Activated CD4-positive, alpha-beta T cell treated with anti-CD3 and anti-CD28 coated beads for 36 hours (primary cell): ENCODE results near the gene SHISA8. TPM values are rescaled to one million over a fixed set of nuclear protein-coding genes. Genes with fewer than 3 reads are reported as not detected.
A peak's percentile ranks its signal among the peaks of the same experiment; 100 is the strongest.

Experiments
- ATAC-seq: fragments of 200-7000 bp; cut with Tn5 transposase; one replicate; pipeline ENCODE4 v1.10.0; 2021; ENCODE audit warnings: mild to moderate bottlenecking, moderate library complexity
- CTCF ChIA-PET: fragments of 350-600 bp; sonication (Branson Sonifier 250); formaldehyde crosslinking; loops from one replicate; lab custom pipeline; 2021; ENCODE audit warnings: antibody characterized with exemption; lab: Charles Lee
- POLR2A ChIA-PET: fragments of 350-600 bp; sonication (Branson Sonifier 250); formaldehyde crosslinking; loops from one replicate; lab custom pipeline; 2021; ENCODE audit warnings: antibody characterized with exemption, inconsistent platforms; lab: Charles Lee
- DNase-seq: peaks from one replicate; pipeline ENCODE4 v3.0.0-alpha.2; 2020
- H3K27ac Mint-ChIP-seq: one replicate; pipeline ENCODE4 v1.8.0; 2021; ENCODE audit warnings: mixed read lengths
- H3K27me3 Mint-ChIP-seq: one replicate; pipeline ENCODE4 v1.8.0; 2021; ENCODE audit warnings: mixed read lengths
- H3K36me3 Mint-ChIP-seq: one replicate; pipeline ENCODE4 v1.8.0; 2021; ENCODE audit warnings: low read depth, mixed read lengths
- H3K4me1 Mint-ChIP-seq: one replicate; pipeline ENCODE4 v1.8.0; 2021; ENCODE audit warnings: mixed read lengths
- H3K4me3 Mint-ChIP-seq: one replicate; pipeline ENCODE4 v1.8.0; 2021; ENCODE audit warnings: mild to moderate bottlenecking, moderate library complexity, mixed read lengths
- H3K9me3 Mint-ChIP-seq: one replicate; pipeline ENCODE4 v1.8.0; 2021; ENCODE audit warnings: low read depth, mixed read lengths
- intact Hi-C, 2 experiments: fragments of 100-400 bp; cut with DNase I in 1 of 2; cut with micrococcal nuclease in 1 of 2; formaldehyde crosslinking; loops; one replicate each; pipeline versions ENCODE4 v1.14.2 to v1.15.1; 2022 to 2024; cut with DNase I, micrococcal nuclease
- total RNA-seq, 2 experiments: library from RNA; stranded (reverse); gene quantifications; one replicate each; pipeline ENCODE4 v1.2.3, GENCODE V29; 2021

SHISA8 gene
- total RNA-seq, 2 experiments from 2014 or later: 1.4 to 1.9 TPM

DNA sequence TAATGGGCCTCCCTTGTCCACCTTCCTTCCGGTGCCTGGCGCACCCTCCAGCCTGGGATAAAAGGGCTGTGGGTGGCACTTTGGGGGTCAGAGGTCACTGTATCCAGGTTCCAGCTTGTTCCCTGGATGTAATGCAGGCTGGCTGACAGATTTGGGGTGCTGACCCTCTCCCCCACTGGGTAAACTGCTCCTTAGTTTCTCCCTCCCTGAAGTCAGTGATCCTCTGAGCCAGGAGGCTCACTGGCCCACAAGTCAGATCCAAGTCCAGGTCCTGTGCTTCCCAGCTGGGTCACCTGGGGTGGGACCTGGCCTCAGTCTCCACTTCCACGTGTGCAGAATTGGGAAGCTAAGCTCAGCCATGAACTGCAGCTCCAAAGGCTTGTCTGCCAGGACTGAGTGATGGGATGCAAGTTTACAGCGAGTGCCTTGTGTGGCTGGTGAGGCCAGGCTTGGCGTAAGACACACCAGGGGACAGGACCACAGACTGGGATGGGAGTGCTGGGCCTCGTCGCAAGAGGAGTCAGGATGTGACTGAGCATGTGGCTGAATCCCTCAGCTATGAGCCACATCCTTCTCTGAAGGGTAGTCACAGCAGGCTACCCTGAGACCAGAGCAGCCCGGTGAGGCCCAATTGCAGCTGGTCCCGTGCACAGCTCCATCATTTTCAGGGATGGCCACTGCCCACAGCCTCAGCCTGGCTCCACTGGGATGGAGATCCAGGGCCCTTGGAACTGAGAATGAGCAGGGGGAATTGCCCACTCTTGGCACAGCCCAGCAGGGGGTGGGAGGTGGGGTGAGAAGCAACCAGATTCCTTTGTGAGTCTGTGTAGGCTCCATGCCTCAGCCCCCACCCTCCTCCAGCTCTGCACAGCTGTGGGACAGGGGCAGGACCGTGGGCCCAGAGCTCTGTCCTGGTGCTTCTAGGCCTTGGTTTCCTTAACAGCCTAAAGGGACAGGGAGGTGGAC, 7.2 kb downstream of the SHISA8 start:
- ChIA-PET CTCF (interaction anchor here (0.6 to 2.2 kb wide), 4 partner anchors 18 to 210 kb away, joined by 3 to 8 read pairs (median 5); no protein-coding TSS in a partner anchor), POLR2A (interaction anchor here (0.5 to 2.0 kb wide), 4 partner anchors 18 to 185 kb away, joined by 3 to 7 read pairs (median 6); no protein-coding TSS in a partner anchor)
- peaks cover 18% of the 10 kb centered on the region for H3K27me3 Mint-ChIP-seq
- H3K27ac Mint-ChIP-seq: peak overlapping the region; percentile 2
- H3K36me3 Mint-ChIP-seq: peaks cover 15% of the 10 kb centered on the region
- H3K4me3 Mint-ChIP-seq: no peak overlapping the region
- H3K4me1 Mint-ChIP-seq: peaks cover 25% of the 10 kb centered on the region
- peak; percentile 16 for ATAC-seq
- intact Hi-C loops: no loop called here
- no peaks in the 10 kb centered on the region for H3K9me3 Mint-ChIP-seq
- DNase-seq: no peak

DNA sequence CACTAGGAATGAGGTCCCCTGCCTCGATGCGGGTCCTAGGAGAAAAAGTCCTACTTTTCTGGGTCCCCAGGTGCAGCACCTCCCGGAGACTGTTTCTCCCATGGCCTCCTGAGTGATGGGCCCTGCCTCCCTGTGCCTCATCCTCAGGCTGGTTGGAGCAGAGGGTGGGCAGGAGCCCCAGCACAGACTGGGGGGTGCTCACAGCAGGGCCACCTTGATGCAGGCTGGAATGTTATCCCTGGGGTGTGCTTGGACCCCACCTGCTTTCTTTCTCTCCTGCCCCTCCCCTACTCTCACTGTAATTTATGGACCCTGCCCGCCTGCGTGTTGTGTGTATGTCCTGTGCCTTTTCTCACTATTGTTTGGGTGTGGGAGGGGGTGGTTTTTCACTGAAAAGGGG, 8.1 kb downstream of the SHISA8 start:
- no peak overlapping the region for H3K27ac Mint-ChIP-seq

DNA sequence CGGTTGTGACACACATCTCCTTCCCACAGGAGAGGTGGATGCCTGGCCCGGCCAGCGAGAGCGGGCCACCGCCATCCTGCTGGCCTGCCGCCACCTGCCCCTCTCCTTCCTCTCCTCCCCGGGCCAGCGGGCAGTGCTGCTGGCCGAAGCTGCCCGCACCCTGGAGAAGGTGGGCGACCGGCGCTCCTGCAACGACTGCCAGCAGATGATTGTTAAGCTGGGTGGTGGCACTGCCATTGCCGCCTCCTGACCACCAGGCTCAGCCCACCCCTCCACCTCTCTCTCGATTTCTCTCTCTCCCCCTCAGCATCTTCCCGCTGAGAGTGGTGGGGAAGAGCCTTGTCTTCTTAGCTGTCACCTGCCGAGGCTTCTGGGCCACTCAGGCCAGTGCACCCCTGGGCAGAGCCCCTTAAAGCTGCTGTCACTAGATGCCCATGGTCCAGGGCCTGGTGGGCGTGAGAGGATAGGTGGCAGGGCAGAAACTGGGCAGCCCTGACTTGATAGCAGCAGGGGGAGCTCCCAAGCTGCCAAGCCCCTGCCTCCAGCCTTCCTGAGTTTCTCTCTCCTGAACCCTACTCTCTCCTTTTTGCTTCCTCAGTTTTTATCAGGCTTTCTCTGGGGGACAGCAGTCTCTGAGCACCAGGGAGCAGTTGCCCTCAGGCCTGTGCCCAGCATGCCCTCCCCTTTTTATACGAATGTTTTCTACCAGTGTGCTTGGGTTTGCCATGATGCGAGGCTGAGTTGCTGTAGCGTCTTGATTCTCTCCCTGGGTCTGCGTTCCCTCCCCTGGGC, 9.3 kb downstream of the SHISA8 start:
- CTCF ChIA-PET: no interaction called here
- peaks cover 2% of the 10 kb centered on the region for H3K27me3 Mint-ChIP-seq
- intact Hi-C loops: no loop called here
- POLR2A ChIA-PET: interaction anchor here (0.7 kb wide), 1 partner anchor 43 kb away, joined by 4 read pairs; no protein-coding TSS in a partner anchor
- peaks cover 19% of the 10 kb centered on the region for H3K4me1 Mint-ChIP-seq
- no peaks in the 10 kb centered on the region for H3K9me3 Mint-ChIP-seq
- no peak for DNase-seq
- H3K36me3 Mint-ChIP-seq: peaks cover 22% of the 10 kb centered on the region
- no peak for ATAC-seq
- no peak overlapping the region for H3K4me3 Mint-ChIP-seq
- no peak overlapping the region for H3K27ac Mint-ChIP-seq

More for the DNA sequence above, 8.1 kb downstream of the SHISA8 start:
- peaks cover 24% of the 10 kb centered on the region for H3K4me1 Mint-ChIP-seq
- H3K9me3 Mint-ChIP-seq: no peaks in the 10 kb centered on the region
- ATAC-seq: no peak
- POLR2A ChIA-PET: interaction anchor here (2.0 kb wide), 1 partner anchor 45 kb away, joined by 6 read pairs; no protein-coding TSS in a partner anchor
- DNase-seq: no peak
- H3K27me3 Mint-ChIP-seq: peaks cover 9% of the 10 kb centered on the region
- CTCF ChIA-PET: no interaction called here
- intact Hi-C loops: no loop called here
- H3K36me3 Mint-ChIP-seq: peaks cover 19% of the 10 kb centered on the region
- H3K4me3 Mint-ChIP-seq: no peak overlapping the region

DNA sequence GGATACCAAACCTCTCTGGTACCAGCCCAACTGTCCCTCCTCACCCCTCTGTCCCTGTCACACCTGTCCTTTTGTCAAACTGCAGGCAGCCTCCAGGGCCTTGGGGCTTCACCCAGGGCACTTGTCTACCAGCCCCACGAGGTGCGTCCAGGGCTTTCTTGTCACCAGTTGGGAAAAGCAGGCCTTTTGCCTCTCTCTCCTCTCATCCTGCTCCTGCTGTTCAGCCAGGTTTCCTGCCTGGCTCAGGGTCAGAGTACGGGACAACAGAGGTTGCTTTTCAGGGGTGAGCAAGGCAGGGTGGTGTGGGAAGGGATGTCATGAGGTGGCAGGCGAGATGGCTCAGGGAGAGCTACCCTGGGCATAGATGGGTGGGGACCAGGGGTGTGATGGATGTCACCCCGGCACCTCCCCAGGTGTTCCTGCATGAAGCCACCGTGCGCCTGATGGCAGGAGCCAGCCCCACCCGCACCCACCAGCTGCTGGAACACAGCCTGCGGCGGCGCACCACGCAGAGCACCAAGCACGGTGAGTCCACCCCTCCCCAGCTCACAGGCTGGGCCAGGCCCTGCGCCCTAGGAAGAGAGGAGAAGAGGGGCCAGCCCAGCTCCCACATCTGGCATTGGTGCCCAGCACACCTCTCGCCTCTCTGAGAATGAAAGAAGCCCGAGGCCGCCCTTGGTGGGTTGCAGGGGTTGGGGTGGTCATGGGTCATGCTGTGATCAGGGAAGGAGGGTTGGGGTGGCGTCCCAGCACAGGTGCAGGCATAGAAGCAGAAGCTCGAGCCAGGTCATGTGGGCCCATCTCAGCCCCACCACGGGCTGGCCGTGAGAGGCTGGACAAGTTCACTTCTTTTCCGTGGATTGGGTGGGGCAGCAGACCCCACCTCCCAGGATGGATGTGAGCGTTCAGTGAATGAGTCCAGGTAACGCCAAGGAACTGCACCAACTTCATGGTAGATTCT, 10.1 kb downstream of the SHISA8 start:
- Mint-ChIP-seq H3K36me3 (peaks cover 28% of the 10 kb centered on the region), H3K4me3 (no peak overlapping the region), H3K27ac (no peak overlapping the region), H3K27me3 (peaks cover 2% of the 10 kb centered on the region), H3K9me3 (no peaks in the 10 kb centered on the region), H3K4me1 (peaks cover 19% of the 10 kb centered on the region)
- ATAC-seq: no peak
- intact Hi-C loops: no loop called here
- DNase-seq: no peak
- ChIA-PET POLR2A (no interaction called here), CTCF (interaction anchor here (0.6 kb wide), 1 partner anchor 111 kb away, joined by 4 read pairs; no protein-coding TSS in a partner anchor)

DNA sequence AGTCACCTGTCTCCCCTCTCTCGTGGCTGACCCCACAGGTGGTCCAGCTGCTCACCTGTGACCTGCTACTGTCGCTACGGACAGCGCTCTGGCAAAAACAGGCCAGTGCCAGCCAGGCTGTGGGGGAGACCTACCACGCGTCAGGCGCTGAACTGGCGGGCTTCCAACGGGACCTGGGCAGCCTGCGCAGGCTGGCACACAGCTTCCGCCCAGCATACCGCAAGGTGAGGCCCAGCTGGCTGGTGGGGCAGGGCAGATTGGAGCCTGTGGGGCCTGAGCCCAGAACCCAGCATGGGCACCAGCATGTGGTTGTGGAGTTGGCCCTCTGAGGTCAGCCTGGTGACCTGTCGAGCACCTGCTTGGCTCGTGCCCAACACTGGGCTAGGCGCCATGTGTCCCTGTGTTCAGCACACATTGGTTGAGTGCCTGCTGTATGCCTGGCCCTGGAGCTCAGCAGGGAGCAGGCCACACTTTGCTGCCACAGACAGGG, 11.9 kb downstream of the SHISA8 start:
- no peak for DNase-seq
- Mint-ChIP-seq H3K27ac (no peak overlapping the region), H3K27me3 (no peaks in the 10 kb centered on the region), H3K36me3 (peaks cover 35% of the 10 kb centered on the region), H3K9me3 (no peaks in the 10 kb centered on the region), H3K4me1 (peaks cover 5% of the 10 kb centered on the region), H3K4me3 (no peak overlapping the region)
- CTCF ChIA-PET: interaction anchor here (1.1 kb wide), 1 partner anchor 17 kb away, joined by 3 read pairs; no protein-coding TSS in a partner anchor
- POLR2A ChIA-PET: interaction anchor here (0.8 kb wide), 1 partner anchor 10 kb away, joined by 3 read pairs; no protein-coding TSS in a partner anchor
- intact Hi-C loops: no loop called here
- no peak for ATAC-seq

DNA sequence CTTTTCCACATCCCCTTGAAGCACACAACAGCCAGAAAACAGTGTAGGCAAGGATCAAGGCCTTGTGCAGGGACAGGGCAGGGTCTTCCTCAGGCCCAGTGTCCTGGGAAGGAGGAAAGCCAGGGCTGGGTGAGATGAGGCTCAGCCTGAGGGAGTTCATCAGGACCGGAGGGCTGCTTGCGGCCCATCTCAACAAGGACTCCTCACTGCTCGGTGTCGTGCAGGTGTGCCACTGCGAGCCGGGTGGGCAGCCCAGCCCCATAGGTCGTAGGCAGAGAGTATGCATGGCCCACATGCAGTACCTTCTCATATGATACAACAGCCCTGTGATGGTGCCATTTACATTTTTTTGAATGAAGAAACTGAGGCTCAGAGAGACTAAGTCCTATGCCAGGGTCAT, 12.9 kb downstream of the SHISA8 start:
- Mint-ChIP-seq H3K9me3 (no peaks in the 10 kb centered on the region), H3K27ac (no peak overlapping the region), H3K27me3 (no peaks in the 10 kb centered on the region), H3K36me3 (peaks cover 45% of the 10 kb centered on the region), H3K4me1 (peaks cover 2% of the 10 kb centered on the region), H3K4me3 (no peak overlapping the region)
- ChIA-PET POLR2A (no interaction called here), CTCF (interaction anchor here (1.1 to 1.5 kb wide), 2 partner anchors 11 to 16 kb away, joined by 3 to 4 read pairs; no protein-coding TSS in a partner anchor)
- DNase-seq: no peak
- intact Hi-C loops: no loop called here
- no peak for ATAC-seq

DNA sequence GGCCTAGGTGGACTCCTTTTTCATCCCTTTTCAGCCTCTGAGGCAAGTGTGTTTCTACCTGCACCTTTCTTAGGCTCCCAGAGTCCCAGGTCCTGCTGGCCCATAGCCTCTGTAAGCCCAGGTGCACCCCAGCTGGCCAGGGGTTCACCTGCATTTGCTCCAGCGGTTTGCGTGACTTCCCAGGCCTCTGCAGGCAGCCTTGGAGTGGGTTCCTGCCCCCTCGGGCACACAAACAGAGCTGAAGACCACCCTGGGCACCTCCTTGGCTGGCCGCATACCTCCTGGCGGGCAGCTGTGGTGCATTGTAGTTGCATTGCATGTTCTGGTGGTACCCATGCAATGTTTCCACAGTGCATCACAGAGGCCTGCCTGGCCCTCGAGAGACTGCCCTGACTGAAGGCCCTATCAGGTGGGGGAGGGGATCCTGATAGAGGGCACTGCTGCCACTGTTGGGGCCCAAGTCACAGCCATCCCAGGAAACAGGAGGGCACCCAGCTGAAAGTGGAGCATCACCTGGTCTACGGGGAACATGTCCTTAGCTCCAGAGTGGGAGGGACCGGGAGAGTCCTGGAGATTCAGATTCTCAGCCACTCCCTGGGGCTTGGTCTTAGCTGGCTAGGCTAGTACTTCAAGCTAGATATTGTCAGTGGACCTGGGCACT, 14.1 kb downstream of the SHISA8 start:
- peaks cover 3% of the 10 kb centered on the region for H3K4me1 Mint-ChIP-seq
- DNase-seq (no peak), ATAC-seq (no peak)
- no peaks in the 10 kb centered on the region for H3K9me3 Mint-ChIP-seq
- peaks cover 49% of the 10 kb centered on the region for H3K36me3 Mint-ChIP-seq
- intact Hi-C loops: no loop called here
- no peak overlapping the region for H3K4me3 Mint-ChIP-seq
- no peak overlapping the region for H3K27ac Mint-ChIP-seq
- no peaks in the 10 kb centered on the region for H3K27me3 Mint-ChIP-seq
- ChIA-PET CTCF (interaction anchor here (1.5 kb wide), 1 partner anchor 9 kb away, joined by 4 read pairs; no protein-coding TSS in a partner anchor), POLR2A (interaction anchor here (0.6 kb wide), 1 partner anchor 287 kb away, joined by 3 read pairs; no protein-coding TSS in a partner anchor)

DNA sequence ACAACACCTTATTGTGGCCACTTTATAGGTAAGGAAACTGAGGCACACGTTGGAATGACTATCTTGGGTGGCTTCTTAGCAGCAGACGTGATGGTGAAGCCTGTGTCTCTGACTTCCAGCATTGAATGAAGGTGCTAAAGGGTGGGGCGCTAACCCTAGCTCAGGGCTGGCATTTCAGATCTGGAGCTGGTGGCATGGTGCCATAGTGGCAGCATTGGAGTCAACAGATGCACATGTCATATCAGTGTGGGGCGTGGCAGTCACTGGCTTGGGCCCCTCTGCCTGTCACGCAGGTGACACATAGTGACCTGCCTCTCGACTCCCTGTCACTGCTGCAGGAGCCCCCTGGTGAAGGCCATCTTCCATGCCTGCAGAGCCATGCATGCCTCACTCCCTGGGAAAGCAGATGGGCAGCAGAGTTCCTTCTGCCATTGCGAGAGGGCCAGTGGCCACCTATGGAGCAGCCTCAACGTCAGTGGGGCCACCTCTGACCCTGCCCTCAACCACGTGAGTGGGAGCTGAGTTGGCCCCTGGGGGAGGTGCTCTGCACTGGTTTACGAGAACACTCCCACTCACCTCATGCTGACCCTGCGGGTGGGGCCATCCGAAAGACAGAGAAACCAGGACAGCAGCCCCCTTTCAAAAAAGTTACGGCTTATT, 14.8 kb downstream of the SHISA8 start:
- H3K9me3 Mint-ChIP-seq: no peaks in the 10 kb centered on the region
- H3K4me3 Mint-ChIP-seq: no peak overlapping the region
- intact Hi-C loops: no loop called here
- H3K36me3 Mint-ChIP-seq: peaks cover 45% of the 10 kb centered on the region
- no peaks in the 10 kb centered on the region for H3K27me3 Mint-ChIP-seq
- H3K4me1 Mint-ChIP-seq: peaks cover 3% of the 10 kb centered on the region
- DNase-seq (no peak), ATAC-seq (no peak)
- no peak overlapping the region for H3K27ac Mint-ChIP-seq
- ChIA-PET POLR2A (no interaction called here), CTCF (interaction anchor here (1.5 kb wide), 1 partner anchor 9 kb away, joined by 4 read pairs; no protein-coding TSS in a partner anchor)

DNA sequence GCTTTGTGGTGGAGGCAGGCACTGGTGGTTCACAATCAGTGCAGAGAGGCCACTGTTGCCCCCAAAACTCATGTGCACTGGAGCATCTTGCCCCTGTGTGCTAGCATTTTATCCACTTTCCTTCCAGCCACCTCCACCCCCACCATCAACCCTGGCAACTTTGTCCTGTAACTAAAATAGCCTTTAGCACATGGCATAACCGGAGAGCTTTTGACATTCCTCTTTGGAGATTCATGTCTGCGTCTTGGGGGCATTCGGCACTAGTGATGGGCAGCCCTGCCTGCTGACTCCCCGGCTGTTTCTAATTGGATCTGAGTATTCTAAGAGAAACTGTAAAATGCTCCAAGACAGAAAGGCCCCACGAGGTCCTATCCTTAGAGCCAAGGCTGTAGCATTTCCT, 15.8 kb downstream of the SHISA8 start:
- intact Hi-C loops: no loop called here
- H3K9me3 Mint-ChIP-seq: no peaks in the 10 kb centered on the region
- peaks cover 47% of the 10 kb centered on the region for H3K36me3 Mint-ChIP-seq
- POLR2A ChIA-PET: no interaction called here
- DNase-seq (no peak), ATAC-seq (no peak)
- CTCF ChIA-PET: interaction anchor here (1.0 kb wide), 1 partner anchor 15 kb away, joined by 3 read pairs; no protein-coding TSS in a partner anchor
- H3K27ac Mint-ChIP-seq: no peak overlapping the region
- peaks cover 3% of the 10 kb centered on the region for H3K4me1 Mint-ChIP-seq
- no peaks in the 10 kb centered on the region for H3K27me3 Mint-ChIP-seq
- H3K4me3 Mint-ChIP-seq: no peak overlapping the region
